ENCODE results near the gene ABCG1. TPM values are rescaled to one million over a fixed set of nuclear protein-coding genes. Genes with fewer than 3 reads are reported as not detected.

The ABCG1 gene
- total RNA-seq, 2 donors from 2014 or later: 7.9 to 12.3 TPM

GRCh38 chr21:42250422-42251403, 31.8 kb downstream of the ABCG1 start:
- DNase-seq (ENCODE audit: low spot score): no peak
- Histone ChIP-seq H3K27me3 (no peaks in the 10 kb centered on the region), H3K9me3 (no peaks in the 10 kb centered on the region), H3K4me1 (peaks cover 0 to 9% of the 10 kb centered on the region in 2 donors), H3K4me3 (no peak overlapping the region), H3K36me3 (no peaks in the 10 kb centered on the region), H3K27ac (no peak overlapping the region)
- TF ChIP-seq, protein P1, sequence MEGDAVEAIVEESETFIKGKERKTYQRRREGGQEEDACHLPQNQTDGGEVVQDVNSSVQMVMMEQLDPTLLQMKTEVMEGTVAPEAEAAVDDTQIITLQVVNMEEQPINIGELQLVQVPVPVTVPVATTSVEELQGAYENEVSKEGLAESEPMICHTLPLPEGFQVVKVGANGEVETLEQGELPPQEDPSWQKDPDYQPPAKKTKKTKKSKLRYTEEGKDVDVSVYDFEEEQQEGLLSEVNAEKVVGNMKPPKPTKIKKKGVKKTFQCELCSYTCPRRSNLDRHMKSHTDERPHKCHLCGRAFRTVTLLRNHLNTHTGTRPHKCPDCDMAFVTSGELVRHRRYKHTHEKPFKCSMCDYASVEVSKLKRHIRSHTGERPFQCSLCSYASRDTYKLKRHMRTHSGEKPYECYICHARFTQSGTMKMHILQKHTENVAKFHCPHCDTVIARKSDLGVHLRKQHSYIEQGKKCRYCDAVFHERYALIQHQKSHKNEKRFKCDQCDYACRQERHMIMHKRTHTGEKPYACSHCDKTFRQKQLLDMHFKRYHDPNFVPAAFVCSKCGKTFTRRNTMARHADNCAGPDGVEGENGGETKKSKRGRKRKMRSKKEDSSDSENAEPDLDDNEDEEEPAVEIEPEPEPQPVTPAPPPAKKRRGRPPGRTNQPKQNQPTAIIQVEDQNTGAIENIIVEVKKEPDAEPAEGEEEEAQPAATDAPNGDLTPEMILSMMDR (IDR thresholded peaks at IDR 0.05): no peak

DNA sequence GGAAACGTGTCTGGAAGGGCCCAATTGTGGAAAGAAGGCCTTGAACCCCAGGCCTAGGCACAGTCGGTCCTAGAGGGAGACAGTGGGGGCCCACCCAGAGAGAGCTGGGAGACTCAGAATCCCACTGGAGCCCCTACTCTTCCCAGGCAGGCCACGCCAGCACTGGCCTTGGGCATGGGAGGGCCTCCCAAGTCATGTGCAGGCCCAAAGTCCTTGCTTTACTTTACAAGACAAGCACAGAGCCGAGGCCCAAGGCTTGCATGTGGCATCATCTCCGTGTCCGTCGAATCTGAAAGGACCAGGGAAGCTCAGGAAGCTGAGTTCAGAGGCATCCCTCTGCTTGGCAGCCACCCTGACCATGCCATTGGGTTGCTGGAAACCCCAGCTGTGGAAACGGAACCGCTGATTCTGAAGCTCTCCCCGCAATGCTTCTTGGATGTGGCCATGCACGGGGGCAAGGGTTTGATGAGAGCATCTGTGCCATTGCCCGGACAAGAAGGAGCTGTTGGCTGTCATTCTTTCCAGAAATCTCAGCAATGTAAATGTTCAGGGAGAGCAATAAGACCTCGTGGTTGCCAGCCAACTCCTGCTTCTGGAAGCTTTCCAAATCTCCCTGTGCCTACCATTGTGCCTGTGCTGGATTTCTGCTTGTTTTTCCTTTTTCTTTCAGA, 32.8 kb downstream of the ABCG1 start:
- no peaks in the 10 kb centered on the region for H3K36me3 ChIP-seq
- no peaks in the 10 kb centered on the region for H3K27me3 ChIP-seq
- H3K9me3 ChIP-seq: no peaks in the 10 kb centered on the region
- no peak overlapping the region for H3K4me3 ChIP-seq
- H3K27ac ChIP-seq: no peak overlapping the region
- DNase-seq (ENCODE audit: low spot score): no peak
- H3K4me1 ChIP-seq: peaks cover 0 to 6% of the 10 kb centered on the region in 2 donors
- TF ChIP-seq, protein P1 (IDR thresholded peaks at IDR 0.05): no peak

GRCh38 chr21:42252325-42252654, 33.4 kb downstream of the ABCG1 start:
- H3K36me3 ChIP-seq: no peaks in the 10 kb centered on the region
- H3K4me3 ChIP-seq: no peak overlapping the region
- H3K9me3 ChIP-seq: no peaks in the 10 kb centered on the region
- DNase-seq (ENCODE audit: low spot score): no peak
- no peaks in the 10 kb centered on the region for H3K27me3 ChIP-seq
- peaks cover 0 to 7% of the 10 kb centered on the region in 2 donors for H3K4me1 ChIP-seq
- TF ChIP-seq, protein P1 (IDR thresholded peaks at IDR 0.05): no peak
- H3K27ac ChIP-seq: no peak overlapping the region

DNA sequence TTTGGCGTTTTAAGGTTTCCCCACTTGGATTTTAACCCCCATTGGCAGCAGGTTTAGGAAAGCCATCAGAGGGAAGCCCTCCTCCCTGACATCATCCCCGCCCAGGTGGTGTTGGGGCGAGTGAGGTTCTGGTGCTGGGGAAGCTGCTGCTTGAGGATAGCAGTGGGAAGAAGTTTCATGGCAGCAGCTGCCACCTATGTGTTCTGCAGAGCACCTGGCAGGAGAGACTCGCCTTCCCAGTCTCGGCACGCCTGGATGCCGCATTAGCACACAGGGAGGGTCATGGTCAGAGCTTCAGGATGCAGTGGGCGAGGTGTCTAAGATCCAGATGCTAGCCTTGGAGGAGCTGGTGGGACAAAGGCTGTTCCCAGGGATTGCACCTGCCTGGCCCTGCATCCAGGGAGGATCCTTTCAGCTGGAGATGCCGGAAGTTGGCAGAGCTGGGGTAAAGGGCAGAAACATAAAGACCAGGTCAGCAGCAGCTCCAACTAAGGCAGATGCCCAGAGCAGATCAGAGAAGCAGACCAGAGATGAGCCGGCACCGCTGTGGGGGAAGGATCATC, 33.9 kb downstream of the ABCG1 start:
- DNase-seq (ENCODE audit: low spot score): no peak
- H3K9me3 ChIP-seq: no peaks in the 10 kb centered on the region
- H3K27ac ChIP-seq: no peak overlapping the region

GRCh38 chr21:42253466-42253865, 34.5 kb downstream of the ABCG1 start:
- Histone ChIP-seq H3K27ac (no peak overlapping the region), H3K4me3 (no peak overlapping the region), H3K9me3 (no peaks in the 10 kb centered on the region), H3K4me1 (peaks cover 0 to 14% of the 10 kb centered on the region in 2 donors), H3K27me3 (no peaks in the 10 kb centered on the region), H3K36me3 (no peaks in the 10 kb centered on the region)
- TF ChIP-seq, protein P1 (IDR thresholded peaks at IDR 0.05): no peak
- no peak for DNase-seq (ENCODE audit: low spot score)

More for the DNA sequence above, 33.9 kb downstream of the ABCG1 start:
- H3K36me3 ChIP-seq: no peaks in the 10 kb centered on the region
- no peak overlapping the region for H3K4me3 ChIP-seq
- TF ChIP-seq, protein P1 (IDR thresholded peaks at IDR 0.05): no peak
- H3K27me3 ChIP-seq: no peaks in the 10 kb centered on the region
- H3K4me1 ChIP-seq: peaks cover 0 to 11% of the 10 kb centered on the region in 2 donors
